Mucosa of stomach (tissue), 1 donor: ENCODE data around the gene TAT.
"Not testable (repeated sequence)": the region's sequence is repeated elsewhere in the genome, so short reads cannot be mapped to it uniquely, and the experiment has no call there.

Source experiments
- H3K27me3 ChIP-seq: one replicate; pipeline ENCODE4 v1.7.0; 2013; ENCODE audit warnings: mild to moderate bottlenecking, low read length; ENCODE audit not compliant: control insufficient read depth, insufficient read depth
- H3K36me3 ChIP-seq: one replicate; pipeline ENCODE4 v1.7.0; 2013; ENCODE audit warnings: low read length; ENCODE audit not compliant: control insufficient read depth, insufficient read depth
- H3K4me1 ChIP-seq: one replicate; pipeline ENCODE4 v1.7.0; 2013; ENCODE audit warnings: mild to moderate bottlenecking, low read length; ENCODE audit not compliant: control insufficient read depth, insufficient read depth
- H3K4me3 ChIP-seq: one replicate; pipeline ENCODE4 v1.7.0; 2013; ENCODE audit warnings: low read length
- H3K9ac ChIP-seq: one replicate; pipeline ENCODE4 v1.7.0; 2013; ENCODE audit warnings: mild to moderate bottlenecking, low read length, moderate library complexity
- H3K9me3 ChIP-seq: one replicate; pipeline ENCODE4 v1.7.0; 2013; ENCODE audit warnings: mild to moderate bottlenecking, low read length, moderate library complexity; ENCODE audit not compliant: control insufficient read depth
- donor health status: Pancreatic carcinoma.

The TAT gene

GRCh38 chr16:71598426-71598825 lies 21.5 kb upstream of the TAT start:
- not testable (repeated sequence) for H3K9me3 ChIP-seq, H3K4me3 ChIP-seq, H3K27me3 ChIP-seq, H3K4me1 ChIP-seq, H3K36me3 ChIP-seq, H3K9ac ChIP-seq

DNA sequence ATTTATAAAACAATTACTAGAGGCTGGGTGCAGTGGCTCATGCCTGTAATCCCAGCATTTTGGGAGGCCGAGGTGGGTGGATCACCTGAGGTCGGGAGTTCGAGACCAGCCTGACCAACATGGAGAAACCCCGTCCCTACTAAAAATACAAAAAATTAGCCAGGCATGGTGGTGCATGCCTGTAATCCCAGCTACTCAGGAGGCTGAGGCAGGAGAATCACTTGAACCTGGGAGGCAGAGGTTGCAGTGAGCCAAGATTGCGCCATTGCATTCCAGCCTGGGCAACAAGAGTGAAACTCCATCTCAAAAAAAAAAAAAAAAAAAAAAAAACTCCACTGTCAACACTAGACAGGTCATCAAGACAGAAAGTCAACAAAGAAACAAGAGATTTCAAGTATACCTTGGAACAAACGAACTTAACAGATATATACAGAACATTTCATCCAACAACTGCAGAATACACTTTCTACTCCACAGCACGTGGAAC lies 18.5 kb upstream of the TAT start:
- H3K4me1 ChIP-seq, H3K9ac ChIP-seq, H3K27me3 ChIP-seq, H3K36me3 ChIP-seq, H3K9me3 ChIP-seq, H3K4me3 ChIP-seq: not testable (repeated sequence)

GRCh38 chr16:71594000-71594646 lies 17.2 kb upstream of the TAT start:
- no peaks in the 10 kb centered on the region for H3K4me1 ChIP-seq
- H3K9me3 ChIP-seq, result no peaks in the 10 kb centered on the region
- H3K4me3 ChIP-seq, result no peak overlapping the region
- H3K27me3 ChIP-seq, result no peaks in the 10 kb centered on the region
- H3K36me3 ChIP-seq, result no peaks in the 10 kb centered on the region
- H3K9ac ChIP-seq, result no peak overlapping the region

GRCh38 chr16:71593048-71593999 lies 16.4 kb upstream of the TAT start:
- Histone ChIP-seq H3K27me3 (no peaks in the 10 kb centered on the region), H3K9me3 (no peaks in the 10 kb centered on the region), H3K4me3 (no peak overlapping the region), H3K9ac (no peak overlapping the region), H3K36me3 (no peaks in the 10 kb centered on the region), H3K4me1 (no peaks in the 10 kb centered on the region)

- Histone ChIP-seq H3K27me3 (no peaks in the 10 kb centered on the region), H3K4me3 (no peak overlapping the region), H3K36me3 (no peaks in the 10 kb centered on the region), H3K4me1 (no peaks in the 10 kb centered on the region), H3K9me3 (no peaks in the 10 kb centered on the region), H3K9ac (no peak overlapping the region)
These were observed 15.0 kb upstream of the TAT start for GRCh38 chr16:71591917-71592316.

DNA sequence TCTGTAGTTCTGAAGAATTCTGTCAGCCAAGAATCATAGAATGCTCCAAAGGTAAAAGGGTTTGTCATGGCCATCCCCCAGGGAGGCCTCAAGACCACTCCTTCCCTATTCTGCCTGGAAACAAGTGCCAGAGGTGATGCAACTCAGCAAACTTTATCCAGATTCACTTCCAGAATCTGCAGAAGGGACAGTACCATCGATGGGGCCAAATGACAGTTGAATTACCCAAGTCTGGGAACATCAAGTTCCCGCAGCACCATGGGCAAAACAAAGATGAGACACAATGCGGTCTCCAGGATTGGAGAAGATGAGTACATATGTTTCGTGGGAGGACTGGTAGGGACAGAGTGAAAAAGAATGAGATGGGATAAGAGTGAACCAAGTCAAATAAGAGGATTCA lies 13.7 kb upstream of the TAT start:
- H3K9ac ChIP-seq, result no peak overlapping the region
- no peaks in the 10 kb centered on the region for H3K27me3 ChIP-seq
- no peaks in the 10 kb centered on the region for H3K4me1 ChIP-seq
- no peaks in the 10 kb centered on the region for H3K9me3 ChIP-seq
- no peak overlapping the region for H3K4me3 ChIP-seq
- no peaks in the 10 kb centered on the region for H3K36me3 ChIP-seq

DNA sequence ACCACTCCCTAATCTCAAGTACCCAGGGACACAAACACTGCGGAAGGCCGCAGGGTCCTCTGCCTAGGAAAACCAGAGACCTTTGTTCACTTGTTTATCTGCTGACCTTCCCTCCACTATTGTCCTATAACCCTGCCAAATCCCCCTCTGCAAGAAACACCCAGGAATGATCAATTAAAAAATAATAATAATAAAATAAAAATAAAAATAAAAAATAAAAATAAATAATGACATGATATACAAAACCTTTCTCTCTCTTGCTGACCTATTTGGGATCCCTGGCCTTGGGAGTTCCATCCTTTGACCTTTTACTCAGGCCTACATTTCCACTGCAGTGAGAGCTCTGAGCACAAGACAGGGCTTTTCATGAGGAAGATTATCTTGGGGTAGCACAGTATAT lies 13.2 kb upstream of the TAT start:
- not testable (repeated sequence) for H3K27me3 ChIP-seq, H3K36me3 ChIP-seq, H3K9ac ChIP-seq, H3K9me3 ChIP-seq, H3K4me1 ChIP-seq, H3K4me3 ChIP-seq

DNA sequence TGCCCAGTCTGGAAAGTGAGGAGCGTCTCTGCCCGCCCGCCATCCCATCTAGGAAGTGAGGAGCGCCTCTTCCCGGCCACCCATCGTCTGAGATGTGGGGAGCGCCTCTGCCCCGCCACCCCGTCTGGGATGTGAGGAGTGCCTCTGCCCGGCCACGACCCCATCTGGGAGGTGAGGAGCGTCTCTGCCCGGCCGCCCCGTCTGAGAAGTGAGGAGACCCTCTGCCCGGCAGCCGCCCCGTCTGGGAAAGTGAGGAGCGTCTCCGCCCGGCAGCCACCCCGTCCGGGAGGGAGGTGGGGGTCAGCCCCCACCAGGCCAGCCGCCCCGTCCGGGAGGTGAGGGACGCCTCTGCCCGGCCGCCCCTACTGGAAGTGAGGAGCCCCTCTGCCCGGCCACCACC lies 12.4 kb upstream of the TAT start:
- H3K27me3 ChIP-seq, H3K4me1 ChIP-seq, H3K9me3 ChIP-seq, H3K9ac ChIP-seq, H3K4me3 ChIP-seq, H3K36me3 ChIP-seq: not testable (repeated sequence)

DNA sequence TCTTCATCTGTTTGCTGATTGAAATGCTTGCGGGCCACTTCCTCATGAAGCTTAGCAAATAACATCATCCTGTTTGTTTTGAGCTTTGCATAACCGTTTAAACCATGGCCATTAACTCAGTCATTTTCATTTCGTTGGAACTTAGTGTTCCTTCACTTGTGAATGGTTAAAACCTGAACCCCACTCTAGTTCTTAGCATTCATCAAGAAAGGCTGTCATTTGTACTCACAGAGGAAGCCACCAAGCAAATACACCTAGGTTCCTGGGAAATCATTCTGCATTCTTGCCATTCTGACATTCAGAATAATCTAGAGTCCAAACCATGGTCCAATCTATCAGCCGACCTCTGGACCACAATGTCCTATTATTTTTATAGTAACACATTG lies 8.4 kb upstream of the TAT start:
- H3K4me1 ChIP-seq, result no peaks in the 10 kb centered on the region
- no peak overlapping the region for H3K4me3 ChIP-seq
- no peaks in the 10 kb centered on the region for H3K9me3 ChIP-seq
- H3K27me3 ChIP-seq, result no peaks in the 10 kb centered on the region
- no peaks in the 10 kb centered on the region for H3K36me3 ChIP-seq
- H3K9ac ChIP-seq, result no peak overlapping the region

GRCh38 chr16:71584543-71585317 lies 7.8 kb upstream of the TAT start:
- Histone ChIP-seq H3K9ac (no peak overlapping the region), H3K27me3 (no peaks in the 10 kb centered on the region), H3K4me3 (no peak overlapping the region), H3K36me3 (no peaks in the 10 kb centered on the region), H3K9me3 (no peaks in the 10 kb centered on the region), H3K4me1 (no peaks in the 10 kb centered on the region)

- H3K27me3 ChIP-seq, H3K4me1 ChIP-seq, H3K9me3 ChIP-seq: not testable (repeated sequence)
These were observed 5.6 kb upstream of the TAT start for GRCh38 chr16:71582553-71582848.

GRCh38 chr16:71574702-71575101 lies 2.2 kb downstream of the TAT start:
- Histone ChIP-seq H3K27me3 (no peaks in the 10 kb centered on the region), H3K9me3 (no peaks in the 10 kb centered on the region), H3K9ac (no peak overlapping the region), H3K4me1 (no peaks in the 10 kb centered on the region), H3K36me3 (no peaks in the 10 kb centered on the region), H3K4me3 (no peak overlapping the region)

More at GRCh38 chr16:71582553-71582848, 5.6 kb upstream of the TAT start:
- H3K9ac ChIP-seq, H3K36me3 ChIP-seq, H3K4me3 ChIP-seq: not testable (repeated sequence)
